HG02973 (cell line): ENCODE measurements around the gene CCDC195.
"Not testable (repeated sequence)": the region's sequence is repeated elsewhere in the genome, so short reads cannot be mapped to it uniquely, and the experiment has no call there.

Experiments
- ATAC-seq: cut with Tn5 transposase; IDR thresholded peaks from one replicate; pipeline ENCODE4 v1.9.1; 2021; ENCODE audit warnings: moderate library complexity; ENCODE audit not compliant: unreplicated experiment

Gene CCDC195

DNA sequence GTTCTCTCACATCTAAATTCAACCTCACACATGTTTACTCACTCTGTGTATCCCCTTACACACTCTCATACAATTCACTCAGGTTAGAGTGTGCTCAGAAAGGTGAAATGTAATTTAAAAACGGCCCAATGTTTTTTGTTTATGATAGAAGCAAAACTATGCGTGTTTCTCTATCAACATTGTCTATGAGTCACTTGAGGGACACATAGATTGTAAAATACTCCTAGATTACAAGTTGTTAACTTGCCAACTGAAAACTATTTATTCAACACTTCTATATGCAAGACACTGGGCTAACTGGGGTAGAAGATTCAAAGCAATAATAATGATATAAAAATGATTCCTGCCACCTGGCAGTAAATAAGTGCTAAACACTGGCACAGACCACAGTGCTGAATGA is 24.6 kb downstream of the CCDC195 start:
- ATAC-seq: no peak

DNA sequence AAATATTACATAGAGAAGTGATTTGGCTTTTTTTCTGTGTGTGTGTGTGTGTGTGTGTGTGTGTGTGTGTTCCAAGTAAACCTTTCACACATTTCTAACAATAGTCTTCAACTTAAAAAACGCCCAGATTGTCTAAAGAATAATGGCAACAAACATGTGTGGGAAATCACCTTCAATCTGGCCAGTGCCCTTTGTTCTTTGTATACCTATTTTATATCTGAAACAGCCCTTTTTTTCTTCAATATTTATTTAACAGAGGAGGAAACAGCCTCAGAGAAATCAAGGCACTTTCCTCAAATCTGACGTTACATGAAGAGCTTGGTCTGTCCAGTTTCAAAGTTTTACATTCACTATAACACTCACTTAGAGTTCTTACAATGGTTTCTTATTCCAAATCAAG is 25.3 kb downstream of the CCDC195 start:
- no peak for ATAC-seq

DNA sequence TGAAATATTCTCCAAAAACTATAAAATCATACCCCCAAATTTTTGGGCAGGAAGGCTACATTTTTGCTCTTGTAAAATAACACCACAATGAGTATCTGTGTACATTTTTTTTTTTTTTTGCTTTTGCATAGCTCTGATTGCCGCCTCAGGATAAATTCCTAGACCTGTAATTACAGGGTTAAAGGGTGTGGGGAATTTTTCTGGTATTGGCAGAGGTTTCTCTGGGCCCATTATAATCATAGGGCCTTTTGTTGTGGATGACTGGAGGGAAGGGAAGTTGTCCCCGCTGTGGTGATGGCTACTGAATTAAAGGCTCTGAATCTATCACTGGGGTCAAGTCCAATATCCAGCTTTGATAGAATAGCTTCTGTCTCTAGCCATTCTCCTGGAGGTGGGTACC is 26.6 kb downstream of the CCDC195 start:
- ATAC-seq: no peak

DNA sequence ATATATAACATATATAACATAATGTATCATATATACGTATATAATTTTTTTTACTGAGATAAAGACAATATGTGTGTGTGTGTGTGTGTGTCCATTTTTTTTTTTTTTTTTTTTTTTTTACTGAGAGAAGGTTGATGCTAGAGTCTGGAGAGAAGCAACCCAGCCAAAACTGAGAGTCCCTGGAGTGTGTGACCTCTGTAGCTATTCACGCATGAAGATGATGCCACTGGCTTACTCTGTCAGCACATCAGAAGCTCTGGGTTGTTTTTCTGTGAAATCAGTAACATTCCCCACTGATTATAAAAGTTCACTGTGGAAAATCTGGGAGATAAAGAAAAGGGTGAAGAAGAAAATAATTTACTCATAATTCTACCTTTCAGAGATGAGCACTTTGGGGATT is 27.2 kb downstream of the CCDC195 start:
- no peak for ATAC-seq

DNA sequence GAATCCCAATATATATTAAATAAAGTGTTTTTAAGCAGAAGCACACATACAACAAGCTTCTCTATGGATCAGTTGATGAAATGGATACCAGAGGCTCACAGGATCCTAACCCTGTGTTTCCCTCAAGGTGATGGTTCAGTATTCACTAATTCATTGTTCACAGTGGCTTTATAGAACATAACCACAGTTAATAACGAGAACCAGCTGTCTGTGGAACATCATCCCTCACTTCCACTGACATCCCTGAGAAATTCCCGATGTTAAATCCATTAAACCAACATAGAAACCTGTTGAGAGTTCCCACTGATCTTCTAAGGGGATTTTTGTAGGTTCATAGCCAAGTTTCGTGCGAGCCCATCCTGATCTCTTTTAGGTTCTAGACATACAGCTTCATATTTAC is 29.0 kb downstream of the CCDC195 start:
- no peak for ATAC-seq

DNA sequence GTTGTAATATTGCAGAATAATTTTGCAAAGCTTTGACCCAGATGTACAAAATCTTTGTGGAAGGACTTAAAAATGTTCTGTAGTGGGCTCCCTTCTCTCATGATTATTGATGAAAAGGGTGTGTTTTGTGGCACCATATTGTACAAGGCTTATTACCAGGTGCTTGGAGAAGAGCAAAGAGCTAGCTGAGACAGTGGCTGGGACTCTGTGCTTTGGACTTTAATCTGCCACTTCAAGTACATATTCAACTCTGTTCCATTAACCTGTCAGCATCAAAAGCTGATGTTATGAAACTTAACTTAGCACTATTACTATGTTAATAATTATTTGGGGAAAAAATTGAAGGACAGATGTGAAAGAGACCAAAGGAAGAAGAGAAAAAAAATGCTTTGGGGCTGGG is 31.0 kb downstream of the CCDC195 start:
- ATAC-seq: no peak

DNA sequence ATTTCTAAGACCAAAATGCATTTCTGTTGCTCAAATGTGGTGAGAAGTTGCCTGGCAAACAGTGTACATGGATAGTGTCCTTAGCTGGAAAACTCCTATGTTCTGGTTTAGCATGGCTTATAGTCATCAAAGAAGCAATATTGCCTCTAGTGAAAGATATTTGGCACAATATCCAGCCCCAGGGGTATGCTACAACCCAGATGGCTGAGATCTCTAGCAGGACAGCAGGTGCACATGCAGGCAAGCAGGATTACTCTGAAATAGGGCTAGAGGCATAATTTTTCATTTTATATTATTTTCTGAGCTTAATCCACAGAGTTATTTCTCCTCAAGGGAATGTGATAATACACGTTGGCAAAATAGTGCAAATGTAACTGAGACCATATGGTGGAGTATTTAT is 34.0 kb downstream of the CCDC195 start:
- no peak for ATAC-seq

DNA sequence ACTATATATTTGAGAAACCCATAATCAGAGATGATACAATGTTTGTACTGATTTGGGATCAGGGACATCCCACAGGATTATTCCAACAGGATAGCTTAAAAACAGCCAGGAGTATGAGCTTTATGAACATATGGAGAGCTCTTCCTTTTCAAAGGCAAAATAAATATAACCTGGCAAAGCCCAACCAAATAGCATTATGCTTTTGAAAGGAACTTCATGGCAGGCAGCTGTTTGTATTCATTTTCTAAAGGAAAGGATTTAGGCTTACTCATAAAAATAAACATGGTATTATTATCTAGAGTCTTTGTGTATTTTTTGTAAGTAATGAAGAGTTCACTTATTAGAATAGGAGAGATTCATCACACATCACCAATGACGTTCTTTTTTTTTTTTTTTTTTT is 44.4 kb downstream of the CCDC195 start:
- ATAC-seq: no peak

DNA sequence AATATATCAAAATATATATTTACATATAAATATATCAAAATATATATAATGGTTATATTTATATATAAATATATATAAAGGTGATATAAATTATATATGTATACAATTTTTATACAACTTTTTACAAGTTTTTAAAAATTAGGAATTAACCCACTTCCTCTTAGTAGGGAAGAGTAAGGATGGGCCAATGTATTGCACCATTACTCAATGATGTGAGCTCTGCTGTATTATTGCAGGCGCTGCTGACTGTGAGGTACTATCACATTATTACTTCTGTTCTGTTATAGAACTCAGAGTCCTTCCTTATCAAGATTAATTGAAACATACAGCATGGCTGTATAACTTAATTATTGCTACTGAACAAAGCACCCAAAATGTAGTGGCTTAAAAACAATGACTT is 46.0 kb downstream of the CCDC195 start:
- no peak for ATAC-seq

DNA sequence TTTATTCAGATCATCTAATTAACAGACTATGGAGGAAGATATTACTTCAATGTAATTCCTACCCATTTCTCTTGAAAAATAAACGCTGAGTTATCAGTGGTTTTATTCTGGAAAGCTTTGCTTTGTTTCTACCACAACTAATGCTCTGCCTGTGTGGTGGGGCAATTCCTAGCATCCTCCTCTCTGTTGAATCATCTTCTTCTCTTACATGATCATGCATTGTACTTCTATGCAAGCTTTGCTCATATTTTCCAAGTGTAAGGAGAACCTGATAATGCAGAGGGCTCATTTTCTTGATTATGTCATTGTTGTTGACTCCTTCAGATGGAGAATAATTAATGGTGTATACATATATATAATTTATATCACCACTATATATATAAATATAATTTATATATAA is 46.7 kb downstream of the CCDC195 start:
- no peak for ATAC-seq

DNA sequence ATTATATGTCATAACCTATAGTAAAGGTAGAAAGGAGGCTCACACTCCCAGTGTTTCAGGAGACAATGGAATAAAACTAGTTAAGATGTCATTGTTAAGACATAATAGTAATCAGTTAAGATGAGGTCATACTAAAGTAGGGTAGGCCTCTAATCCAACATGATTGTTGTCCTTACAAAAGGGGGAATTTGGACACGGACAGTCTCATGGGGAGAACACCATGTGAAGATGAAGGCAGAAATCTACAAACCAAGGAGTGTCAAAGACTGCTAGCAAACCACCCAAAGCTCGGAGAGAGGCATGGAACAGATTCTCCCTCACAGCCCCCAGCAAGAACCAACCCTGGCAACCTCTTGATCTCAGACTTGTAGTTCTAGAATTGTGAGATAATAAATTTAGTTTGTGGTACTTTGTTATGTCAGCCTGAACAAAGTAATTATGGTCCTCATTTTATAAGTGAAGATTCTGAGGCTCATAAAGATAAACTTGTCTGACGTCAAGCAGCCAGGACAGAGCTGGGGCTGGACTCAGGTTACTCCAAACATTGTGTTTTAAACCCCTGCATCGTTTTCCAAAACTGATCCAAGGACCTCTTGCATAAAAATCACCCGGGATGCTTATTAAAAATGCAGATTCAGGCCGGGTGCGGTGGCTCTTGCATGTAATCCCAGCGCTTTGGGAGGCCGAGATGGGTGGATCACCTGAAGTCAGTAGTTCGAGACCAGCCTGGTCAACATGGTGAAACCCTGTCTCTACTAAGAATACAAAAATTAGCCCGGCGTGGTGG is 47.8 kb downstream of the CCDC195 start:
- ATAC-seq: no peak

DNA sequence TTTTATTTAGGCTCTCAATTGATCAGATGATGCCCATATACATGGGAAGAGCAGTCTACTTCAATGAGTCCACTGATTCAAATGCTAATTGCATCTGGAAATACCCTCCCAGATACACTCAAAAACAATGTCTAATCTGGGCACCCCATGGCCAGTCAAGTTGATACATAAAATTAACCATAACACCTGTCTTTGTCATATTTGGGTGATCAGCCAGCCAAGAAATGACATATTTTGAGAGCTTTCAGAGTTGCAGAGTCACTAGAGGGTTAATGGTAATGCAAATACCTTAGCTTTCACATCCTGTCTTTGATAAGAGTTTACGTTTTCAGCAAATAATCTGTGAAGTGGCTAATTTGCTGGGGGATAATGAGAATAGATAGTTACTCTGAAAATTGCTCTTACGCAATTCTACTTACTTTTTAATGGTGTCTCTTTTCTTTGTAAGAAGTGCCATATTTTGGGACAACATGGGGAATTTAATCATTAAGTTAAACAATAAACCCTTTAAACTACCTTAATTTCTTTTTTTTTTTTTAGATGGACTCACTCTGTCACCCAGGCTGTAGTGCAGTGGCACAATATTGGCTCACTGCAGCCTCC is 49.1 kb downstream of the CCDC195 start:
- peak; percentile 98 for ATAC-seq

DNA sequence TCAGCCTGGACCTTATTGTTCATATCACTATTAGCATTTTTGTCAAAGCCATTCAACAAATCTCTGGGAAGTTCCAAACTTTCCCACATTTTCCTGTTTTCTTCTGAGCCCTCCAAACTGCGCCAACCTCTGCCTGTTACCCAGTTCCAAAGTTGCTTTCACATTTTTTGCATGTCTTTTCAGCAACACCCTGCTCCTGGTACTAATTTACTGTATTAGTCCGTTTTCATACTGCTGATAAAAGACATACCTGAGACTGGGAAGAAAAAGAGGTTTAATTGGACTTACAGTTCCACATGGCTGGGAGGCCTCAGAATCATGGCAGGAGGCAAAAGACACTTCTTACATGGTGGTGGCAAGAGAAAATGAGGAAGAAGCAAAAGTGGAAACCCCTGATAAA is 52.8 kb downstream of the CCDC195 start:
- not testable (repeated sequence) for ATAC-seq

DNA sequence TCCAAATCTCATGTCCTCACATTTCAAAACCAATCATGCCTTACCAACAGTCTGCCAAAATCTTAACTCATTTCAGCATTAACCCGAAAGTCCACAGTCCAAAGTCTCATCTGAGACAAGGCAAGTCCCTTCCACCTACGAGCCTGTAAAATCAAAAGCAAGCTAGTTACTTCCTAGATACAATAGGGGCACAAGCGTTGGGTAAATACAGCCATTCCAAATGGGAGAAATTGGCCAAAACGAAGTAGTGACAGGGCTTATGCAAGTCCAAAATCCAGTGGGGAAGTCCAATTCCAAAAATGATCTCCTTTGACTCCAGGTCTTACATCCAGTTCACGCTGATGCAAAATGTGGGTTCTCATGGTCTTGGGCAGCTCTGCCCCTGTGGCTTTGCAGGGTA is 54.5 kb downstream of the CCDC195 start:
- ATAC-seq: not testable (repeated sequence)

DNA sequence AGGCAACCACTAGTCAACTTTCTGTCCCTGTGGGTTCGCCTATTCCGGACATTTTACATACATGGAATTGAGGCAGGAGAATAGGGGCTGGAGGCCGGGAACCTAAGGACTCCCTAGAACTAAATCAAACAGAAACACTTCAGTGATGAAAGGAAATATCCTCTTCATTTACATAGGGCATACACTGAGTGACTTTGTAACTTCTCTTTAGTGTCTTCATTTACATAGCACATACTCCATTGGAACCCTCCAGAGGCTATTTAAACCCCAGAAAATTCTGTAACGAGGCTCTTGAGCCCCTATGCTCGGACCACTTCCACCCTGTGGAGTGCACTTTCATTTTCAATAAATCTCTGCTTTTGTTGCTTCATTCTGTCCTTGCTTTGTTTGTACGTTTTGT is 56.5 kb downstream of the CCDC195 start:
- no peak for ATAC-seq

DNA sequence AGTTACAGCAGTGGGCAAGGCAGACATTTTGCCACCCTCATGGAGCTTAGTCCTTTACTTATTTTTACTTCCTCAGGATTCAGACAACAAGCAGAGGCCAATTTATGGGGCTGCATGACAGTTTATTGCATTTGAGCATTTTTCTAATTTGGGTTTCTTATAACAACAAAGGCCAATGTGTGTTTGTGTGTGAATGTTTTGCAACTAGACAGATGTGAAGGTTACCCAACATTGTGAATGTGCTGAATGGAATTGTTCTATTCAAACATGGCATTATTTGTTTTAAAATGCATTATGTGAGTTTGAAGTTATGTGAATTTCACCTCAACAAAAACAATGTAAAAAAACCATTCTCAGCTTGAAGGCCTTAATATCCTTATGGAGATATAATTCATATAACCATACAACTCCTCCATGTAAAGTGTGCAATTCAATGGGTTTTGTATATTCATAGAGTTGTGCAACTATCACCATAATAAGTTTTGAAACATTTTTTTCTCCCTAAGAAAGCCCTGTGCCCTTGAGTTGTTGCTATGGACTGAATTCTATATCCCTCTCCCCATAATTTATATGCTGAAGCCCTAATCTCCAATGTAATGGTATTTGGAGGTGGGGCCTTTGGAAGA is 57.3 kb downstream of the CCDC195 start:
- ATAC-seq: no peak

DNA sequence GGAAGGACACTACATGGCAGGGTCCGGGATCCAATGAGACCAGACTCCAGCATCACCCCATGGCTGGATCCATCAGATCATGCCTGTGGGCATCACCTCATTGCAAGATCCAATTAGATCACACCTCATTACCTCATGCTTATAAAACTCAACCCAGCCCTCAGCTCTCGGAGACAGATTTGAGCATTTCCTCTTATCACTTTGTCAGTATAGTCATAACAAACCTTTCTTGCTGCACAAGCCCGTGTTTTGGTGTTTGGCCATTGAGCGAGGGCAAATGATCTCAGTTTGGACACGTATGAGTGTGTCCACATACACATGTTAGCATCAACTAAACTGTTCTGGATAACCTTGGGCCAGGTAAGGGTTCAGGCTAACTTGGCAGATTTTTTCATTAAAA is 58.8 kb downstream of the CCDC195 start:
- ATAC-seq: peak; percentile 49

DNA sequence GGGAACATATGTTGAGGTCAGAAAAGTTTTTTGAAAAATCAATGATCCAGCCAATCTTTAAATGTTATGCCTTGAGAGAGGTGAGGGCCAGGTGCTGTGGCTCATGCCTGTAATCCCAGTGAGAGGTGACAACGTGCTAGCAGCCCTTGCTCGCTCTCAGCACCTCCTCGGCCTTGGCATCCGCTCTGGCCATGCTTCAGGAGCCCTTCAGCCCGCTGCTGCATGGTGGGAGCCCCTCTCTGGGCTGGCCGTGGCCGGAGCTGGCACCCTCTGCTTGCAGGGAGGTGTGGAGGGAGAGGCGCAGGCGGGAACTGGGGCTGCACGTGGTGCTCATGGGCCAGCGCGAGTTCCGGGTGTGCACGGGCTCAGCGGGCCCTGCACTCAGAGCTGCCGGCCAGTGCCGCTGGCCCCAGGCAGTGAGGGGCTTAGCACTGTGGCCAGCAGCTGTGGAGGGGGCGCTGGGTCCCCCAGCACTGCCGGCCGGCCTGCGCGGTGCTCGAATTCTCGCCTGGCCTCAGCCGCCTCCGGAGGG is 61.1 kb downstream of the CCDC195 start:
- ATAC-seq: no peak
